H9 (cell line): ENCODE results near the gene ANKS1B. TPM values are rescaled to one million over a fixed set of nuclear protein-coding genes. Genes with fewer than 3 reads are reported as not detected.

Source experiments
- DNase-seq: peaks from one replicate; pipeline ENCODE4 v3.0.0-alpha.2; 2017
- H2AFZ ChIP-seq: one replicate; pipeline ENCODE4 v1.6.1; 2013; ENCODE audit warnings: mild to moderate bottlenecking, low read length, control low read depth, moderate library complexity
- H2AK5ac ChIP-seq: 2 replicates; pipeline ENCODE4 v1.6.1; 2013; ENCODE audit warnings: low read length, control low read depth, mixed read lengths; ENCODE audit not compliant: insufficient read length
- H2BK120ac ChIP-seq: one replicate; pipeline ENCODE4 v1.6.1; 2013; ENCODE audit warnings: low read depth, mild to moderate bottlenecking, low read length, control low read depth, inconsistent platforms; ENCODE audit not compliant: poor library complexity, severe bottlenecking
- H2BK12ac ChIP-seq: 2 replicates; pipeline ENCODE4 v1.6.1; 2013; ENCODE audit warnings: low read length, control low read depth, mixed read lengths, low read depth; ENCODE audit not compliant: insufficient read length
- H2BK15ac ChIP-seq: 2 replicates; pipeline ENCODE4 v1.6.1; 2013; ENCODE audit warnings: low read depth, low read length, control low read depth
- H2BK20ac ChIP-seq: one replicate; pipeline ENCODE4 v1.6.1; 2013; ENCODE audit warnings: low read depth, mild to moderate bottlenecking, low read length, control low read depth, inconsistent platforms; ENCODE audit not compliant: poor library complexity, severe bottlenecking
- H2BK5ac ChIP-seq: 2 replicates; pipeline ENCODE4 v1.6.1; 2013; ENCODE audit warnings: low read length, control low read depth, mixed read lengths; ENCODE audit not compliant: insufficient read length
- H3K14ac ChIP-seq: 2 replicates; pipeline ENCODE4 v1.6.1; 2013; ENCODE audit warnings: low read length, control low read depth; ENCODE audit not compliant: insufficient read depth
- H3K18ac ChIP-seq: 2 replicates; pipeline ENCODE4 v1.6.1; 2013; ENCODE audit warnings: low read depth, mild to moderate bottlenecking, mixed read lengths, low read length, control low read depth; ENCODE audit not compliant: insufficient read length
- H3K23ac ChIP-seq: 2 replicates; pipeline ENCODE4 v1.6.1; 2013; ENCODE audit warnings: low read length, control low read depth, mixed read lengths, low read depth; ENCODE audit not compliant: insufficient read length
- H3K23me2 ChIP-seq: 2 replicates; pipeline ENCODE4 v1.6.1; 2013; ENCODE audit warnings: low read depth, mild to moderate bottlenecking, mixed read lengths, low read length, control low read depth; ENCODE audit not compliant: insufficient read length, poor library complexity, severe bottlenecking
- H3K27ac ChIP-seq: 2 replicates; pipeline ENCODE4 v1.5.1; 2013; ENCODE audit warnings: low read length, control low read depth, mixed read lengths, low read depth; ENCODE audit not compliant: insufficient read length
- H3K27me3 ChIP-seq: 2 replicates; pipeline ENCODE4 v1.6.1; 2013; ENCODE audit warnings: low read length, control low read depth, inconsistent platforms; ENCODE audit not compliant: insufficient read depth
- H3K4ac ChIP-seq: 2 replicates; pipeline ENCODE4 v1.6.1; 2013; ENCODE audit warnings: low read depth, mild to moderate bottlenecking, control low read depth, inconsistent platforms, low read length, moderate library complexity
- H3K4me1 ChIP-seq: 2 replicates; pipeline ENCODE4 v1.6.1; 2013; ENCODE audit warnings: low read length, control low read depth, inconsistent platforms; ENCODE audit not compliant: insufficient read depth
- H3K4me2 ChIP-seq: 2 replicates; pipeline ENCODE4 v1.6.1; 2013; ENCODE audit warnings: low read length, control low read depth, mixed read lengths; ENCODE audit not compliant: insufficient read length, insufficient read depth
- H3K56ac ChIP-seq: 2 replicates; pipeline ENCODE4 v1.6.1; 2013; ENCODE audit warnings: low read depth, mild to moderate bottlenecking, mixed read lengths, low read length, control low read depth; ENCODE audit not compliant: insufficient read length
- H3K79me1 ChIP-seq: 2 replicates; pipeline ENCODE4 v1.6.1; 2013; ENCODE audit warnings: low read depth, mild to moderate bottlenecking, moderate library complexity, low read length, control low read depth, inconsistent platforms; ENCODE audit not compliant: insufficient read depth, poor library complexity, severe bottlenecking
- H3K79me2 ChIP-seq: 2 replicates; pipeline ENCODE4 v1.6.1; 2013; ENCODE audit warnings: low read length, control low read depth, inconsistent platforms; ENCODE audit not compliant: insufficient read depth
- H3K9ac ChIP-seq: 2 replicates; pipeline ENCODE4 v1.6.1; 2013; ENCODE audit warnings: low read length, control low read depth, mixed read lengths; ENCODE audit not compliant: insufficient read length; ENCODE audit errors: extremely low read depth
- H3K9me3 ChIP-seq: one replicate; pipeline ENCODE4 v1.6.1; 2013; ENCODE audit warnings: low read depth, low read length, inconsistent platforms; ENCODE audit not compliant: control insufficient read depth
- H3T11ph ChIP-seq: one replicate; pipeline ENCODE4 v1.6.1; 2013; ENCODE audit warnings: mild to moderate bottlenecking, low read length, control low read depth, inconsistent platforms
- H4K20me1 ChIP-seq: one replicate; pipeline ENCODE4 v1.6.1; 2013; ENCODE audit not compliant: control insufficient read depth, insufficient read length, insufficient read depth
- H4K5ac ChIP-seq: 2 replicates; pipeline ENCODE4 v1.6.1; 2013; ENCODE audit warnings: low read depth, mild to moderate bottlenecking, mixed read lengths, low read length, control low read depth; ENCODE audit not compliant: insufficient read length
- H4K8ac ChIP-seq: replicated peaks from 2 replicates; pipeline ENCODE4 v1.6.1; 2013; ENCODE audit warnings: low read length, control low read depth, mixed read lengths, low read depth; ENCODE audit not compliant: insufficient read length
- H4K91ac ChIP-seq: 2 replicates; pipeline ENCODE4 v1.6.1; 2013; ENCODE audit warnings: low read depth, mild to moderate bottlenecking, moderate library complexity, mixed read lengths, low read length, control low read depth; ENCODE audit not compliant: insufficient read length
- H3K27ac Mint-ChIP-seq, 3 experiments: 2 replicates in 2 of 3; 3 replicates in 1 of 3; pipeline ENCODE4 v1.8.0; 2020 to 2021; ENCODE audit warnings: mixed read lengths in 3 of 3, mild to moderate bottlenecking in 1 of 3, moderate library complexity in 1 of 3
- H3K27me3 Mint-ChIP-seq: 2 replicates; pipeline ENCODE4 v1.8.0; 2021; ENCODE audit warnings: low read depth, mild to moderate bottlenecking, moderate library complexity, mixed read lengths
- H3K36me3 Mint-ChIP-seq, 3 experiments: 2 replicates in 2 of 3; 3 replicates in 1 of 3; pipeline ENCODE4 v1.8.0; 2020 to 2021; ENCODE audit warnings: low read depth in 3 of 3, mixed read lengths in 3 of 3; ENCODE audit not compliant: insufficient read depth in 1 of 3
- H3K4me1 Mint-ChIP-seq, 2 experiments: 2 replicates each; pipeline ENCODE4 v1.8.0; 2020; ENCODE audit warnings: mixed read lengths in 2 of 2
- H3K4me3 Mint-ChIP-seq, 2 experiments: 2 replicates in 1 of 2; 3 replicates in 1 of 2; pipeline ENCODE4 v1.8.0; 2020 to 2021; ENCODE audit warnings: mild to moderate bottlenecking in 2 of 2, mixed read lengths in 2 of 2, moderate library complexity in 1 of 2
- H3K9me3 Mint-ChIP-seq, 2 experiments: 2 replicates in 1 of 2; 3 replicates in 1 of 2; pipeline ENCODE4 v1.8.0; 2020; ENCODE audit warnings: mild to moderate bottlenecking in 2 of 2, mixed read lengths in 2 of 2, moderate library complexity in 1 of 2
- CTCF ChIP-seq: fragments of 200-600 bp; sonication (generic); conservative IDR thresholded peaks from 3 replicates; pipeline ENCODE4 v1.8.0; 2021; ENCODE audit warnings: antibody characterized with exemption, mild to moderate bottlenecking
- WGBS: extraction: QIAGEN DNeasy Blood & Tissue Kit; methylation state at CpG from one replicate; pipeline ENCODE4 v1.1.7; 2013; ENCODE audit warnings: missing lambda C conversion rate, low lambda C conversion rate, mixed read lengths; ENCODE audit not compliant: insufficient read length; ENCODE audit errors: extremely low coverage; 5-methylcytosine and 5-hydroxymethylcytosine counted together
- total RNA-seq: library from RNA; stranded (reverse); gene quantifications from 2 replicates; pipeline ENCODE4 v1.2.1, GENCODE V29; 2021

The ANKS1B gene
- total RNA-seq, 1 experiment from 2014 or later = 4.1 TPM

- Mint-ChIP-seq H3K27ac (no peak overlapping the region), H3K4me3 (no peak overlapping the region), H3K4me1 (peaks cover 4 to 8% of the 10 kb centered on the region in 2 experiments; a peak in 2 of 4 replicates), H3K36me3 (no peaks in the 10 kb centered on the region; a peak in 1 of 7 replicates), H3K9me3 (no peaks in the 10 kb centered on the region), H3K27me3 (no peaks in the 10 kb centered on the region)
- WGBS = no CpG with 5 or more reads among the region's 2 CpGs
- Histone ChIP-seq H2BK12ac (no peak overlapping the region), H4K5ac (no peak overlapping the region), H3T11ph (no peak overlapping the region), H2AFZ (no peak overlapping the region), H3K4ac (no peak overlapping the region), H2BK15ac (no peak overlapping the region), H2BK120ac (no peak overlapping the region), H3K23ac (no peak overlapping the region), H3K4me2 (no peak overlapping the region), H3K4me1 (no peaks in the 10 kb centered on the region; the same call in 1 of the 2 replicates), H4K20me1 (no peaks in the 10 kb centered on the region), H2BK20ac (no peak overlapping the region), H3K56ac (no peak overlapping the region), H3K79me2 (no peaks in the 10 kb centered on the region), H3K79me1 (no peaks in the 10 kb centered on the region), H3K9me3 (no peaks in the 10 kb centered on the region), H2BK5ac (no peak overlapping the region), H3K9ac (no peak overlapping the region), H3K18ac (no peak overlapping the region), H3K14ac (no peak overlapping the region), H2AK5ac (no peak overlapping the region), H3K27me3 (no peaks in the 10 kb centered on the region), H3K27ac (no peak overlapping the region), H3K23me2 (no peaks in the 10 kb centered on the region), H4K91ac (no peak overlapping the region), H4K8ac (no peak overlapping the region)
- DNase-seq = no peak
- no peak for TF ChIP-seq CTCF
Observed at GRCh38 chr12:99974146-99974545, 10.6 kb downstream of the ANKS1B start.
